Activated CD4-positive, alpha-beta T cell treated with anti-CD3 and anti-CD28 coated beads for 36 hours (primary cell): ENCODE data around the gene RUNX3. TPM values are rescaled to one million over a fixed set of nuclear protein-coding genes. Genes with fewer than 3 reads are reported as not detected.
A peak's percentile ranks its signal among the peaks of the same experiment; 100 is the strongest.
"Not testable (repeated sequence)": the region's sequence is repeated elsewhere in the genome, so short reads cannot be mapped to it uniquely, and the experiment has no call there.

Experiments used
- ATAC-seq: fragments of 200-7000 bp; cut with Tn5 transposase; one replicate; pipeline ENCODE4 v1.10.0; 2021; ENCODE audit warnings: mild to moderate bottlenecking, moderate library complexity
- CTCF ChIA-PET: fragments of 350-600 bp; sonication (Branson Sonifier 250); formaldehyde crosslinking; loops from one replicate; lab custom pipeline; 2021; ENCODE audit warnings: antibody characterized with exemption; lab: Charles Lee
- POLR2A ChIA-PET: fragments of 350-600 bp; sonication (Branson Sonifier 250); formaldehyde crosslinking; loops from one replicate; lab custom pipeline; 2021; ENCODE audit warnings: antibody characterized with exemption, inconsistent platforms; lab: Charles Lee
- DNase-seq: peaks from one replicate; pipeline ENCODE4 v3.0.0-alpha.2; 2020
- H3K27ac Mint-ChIP-seq: one replicate; pipeline ENCODE4 v1.8.0; 2021; ENCODE audit warnings: mixed read lengths
- H3K27me3 Mint-ChIP-seq: one replicate; pipeline ENCODE4 v1.8.0; 2021; ENCODE audit warnings: mixed read lengths
- H3K36me3 Mint-ChIP-seq: one replicate; pipeline ENCODE4 v1.8.0; 2021; ENCODE audit warnings: low read depth, mixed read lengths
- H3K4me1 Mint-ChIP-seq: one replicate; pipeline ENCODE4 v1.8.0; 2021; ENCODE audit warnings: mixed read lengths
- H3K4me3 Mint-ChIP-seq: one replicate; pipeline ENCODE4 v1.8.0; 2021; ENCODE audit warnings: mild to moderate bottlenecking, moderate library complexity, mixed read lengths
- H3K9me3 Mint-ChIP-seq: one replicate; pipeline ENCODE4 v1.8.0; 2021; ENCODE audit warnings: low read depth, mixed read lengths
- intact Hi-C, 2 experiments: fragments of 100-400 bp; cut with DNase I in 1 of 2; cut with micrococcal nuclease in 1 of 2; formaldehyde crosslinking; loops; one replicate each; pipeline versions ENCODE4 v1.14.2 to v1.15.1; 2022 to 2024; cut with DNase I, micrococcal nuclease
- total RNA-seq, 2 experiments: library from RNA; stranded (reverse); gene quantifications; one replicate each; pipeline ENCODE4 v1.2.3, GENCODE V29; 2021

RUNX3 gene
- total RNA-seq, 2 experiments from 2014 or later, result 156 to 167 TPM

- ATAC-seq (no peak), DNase-seq (no peak)
- H3K4me3 Mint-ChIP-seq, result no peak overlapping the region
- H3K9me3 Mint-ChIP-seq, result peaks cover 9% of the 10 kb centered on the region
- H3K27me3 Mint-ChIP-seq, result no peaks in the 10 kb centered on the region
- CTCF ChIA-PET, result no interaction called here
- intact Hi-C loops, result no loop called here
- H3K36me3 Mint-ChIP-seq, result peaks cover 5% of the 10 kb centered on the region
- no peak overlapping the region for H3K27ac Mint-ChIP-seq
- POLR2A ChIA-PET, result interaction anchor here (0.7 kb wide), 1 partner anchor 19 kb away, joined by 3 read pairs; no protein-coding TSS in a partner anchor
- no peaks in the 10 kb centered on the region for H3K4me1 Mint-ChIP-seq
Observed at GRCh38 chr1:24892188-24893153, 37.6 kb downstream of the RUNX3 start.

- intact Hi-C loops, H3K9me3 Mint-ChIP-seq, H3K27me3 Mint-ChIP-seq, H3K4me3 Mint-ChIP-seq, POLR2A ChIA-PET, ATAC-seq, H3K27ac Mint-ChIP-seq, H3K4me1 Mint-ChIP-seq, CTCF ChIA-PET, DNase-seq, H3K36me3 Mint-ChIP-seq: not testable (repeated sequence)
Observed at GRCh38 chr1:24891367-24891766, 38.7 kb downstream of the RUNX3 start.

GRCh38 chr1:24890887-24891286 is 39.2 kb downstream of the RUNX3 start:
- CTCF ChIA-PET, result no interaction called here
- no peaks in the 10 kb centered on the region for H3K4me1 Mint-ChIP-seq
- intact Hi-C loops, result no loop called here
- H3K4me3 Mint-ChIP-seq, result no peak overlapping the region
- H3K27ac Mint-ChIP-seq, result no peak overlapping the region
- no peaks in the 10 kb centered on the region for H3K27me3 Mint-ChIP-seq
- DNase-seq, result no peak
- ATAC-seq, result no peak
- H3K36me3 Mint-ChIP-seq, result peaks cover 5% of the 10 kb centered on the region
- H3K9me3 Mint-ChIP-seq, result peaks cover 9% of the 10 kb centered on the region
- POLR2A ChIA-PET, result no interaction called here

- Mint-ChIP-seq H3K4me1 (no peaks in the 10 kb centered on the region), H3K27ac (no peak overlapping the region), H3K4me3 (no peak overlapping the region), H3K27me3 (peaks cover 2% of the 10 kb centered on the region), H3K9me3 (peaks cover 14% of the 10 kb centered on the region), H3K36me3 (peaks cover 5% of the 10 kb centered on the region)
- intact Hi-C loops, result no loop called here
- ChIA-PET CTCF (interaction anchor here (0.6 to 1.5 kb wide), 2 partner anchors 10 to 662 kb away, joined by 4 read pairs; no protein-coding TSS in a partner anchor), POLR2A (no interaction called here)
- DNase-seq (no peak), ATAC-seq (no peak)
Observed at GRCh38 chr1:24888971-24889676, 41.0 kb downstream of the RUNX3 start.

- Mint-ChIP-seq H3K4me3 (no peak overlapping the region), H3K27me3 (peaks cover 2% of the 10 kb centered on the region), H3K27ac (no peak overlapping the region), H3K36me3 (peaks cover 5% of the 10 kb centered on the region), H3K4me1 (no peaks in the 10 kb centered on the region), H3K9me3 (peaks cover 18% of the 10 kb centered on the region)
- peak; percentile 1 for DNase-seq
- intact Hi-C loops, result no loop called here
- ChIA-PET CTCF (interaction anchor here (0.5 to 1.5 kb wide), 4 partner anchors 10 to 661 kb away, joined by 3 to 6 read pairs (median 4); no protein-coding TSS in a partner anchor), POLR2A (no interaction called here)
- no peak for ATAC-seq
Observed at GRCh38 chr1:24888061-24888970, 41.8 kb downstream of the RUNX3 start.

- ChIA-PET CTCF (interaction anchor here (0.6 kb wide), 1 partner anchor 37 kb away, joined by 3 read pairs; no protein-coding TSS in a partner anchor), POLR2A (no interaction called here)
- H3K27ac Mint-ChIP-seq, result no peak overlapping the region
- no peaks in the 10 kb centered on the region for H3K4me1 Mint-ChIP-seq
- no peak overlapping the region for H3K4me3 Mint-ChIP-seq
- ATAC-seq (no peak), DNase-seq (peak; percentile 2)
- intact Hi-C loops, result no loop called here
- no peaks in the 10 kb centered on the region for H3K36me3 Mint-ChIP-seq
- H3K27me3 Mint-ChIP-seq, result peaks cover 2% of the 10 kb centered on the region
- H3K9me3 Mint-ChIP-seq, result peaks cover 13% of the 10 kb centered on the region
Observed at GRCh38 chr1:24886241-24886640, 43.8 kb downstream of the RUNX3 start.

GRCh38 chr1:24884751-24885150 is 45.3 kb downstream of the RUNX3 start:
- Mint-ChIP-seq H3K27ac (no peak overlapping the region), H3K9me3 (peaks cover 13% of the 10 kb centered on the region), H3K27me3 (peaks cover 2% of the 10 kb centered on the region), H3K36me3 (no peaks in the 10 kb centered on the region), H3K4me1 (no peaks in the 10 kb centered on the region), H3K4me3 (no peak overlapping the region)
- intact Hi-C loops, result no loop called here
- no peak for ATAC-seq
- POLR2A ChIA-PET, result interaction anchor here (0.5 kb wide), 1 partner anchor 10 kb away, joined by 3 read pairs; no protein-coding TSS in a partner anchor
- DNase-seq, result no peak
- CTCF ChIA-PET, result interaction anchor here (0.5 to 0.6 kb wide), 2 partner anchors 460 to 794 kb away, joined by 3 to 5 read pairs; no protein-coding TSS in a partner anchor

- Mint-ChIP-seq H3K4me1 (no peaks in the 10 kb centered on the region), H3K27ac (no peak overlapping the region), H3K27me3 (peaks cover 2% of the 10 kb centered on the region), H3K4me3 (no peak overlapping the region), H3K36me3 (no peaks in the 10 kb centered on the region), H3K9me3 (peaks cover 13% of the 10 kb centered on the region)
- intact Hi-C loops, result no loop called here
- DNase-seq (no peak), ATAC-seq (no peak)
- ChIA-PET CTCF (interaction anchor here (0.6 kb wide), 1 partner anchor 877 kb away, joined by 3 read pairs; no protein-coding TSS in a partner anchor), POLR2A (no interaction called here)
Observed at GRCh38 chr1:24881034-24881433, 49.0 kb downstream of the RUNX3 start.

GRCh38 chr1:24878775-24879742 is 51.0 kb downstream of the RUNX3 start:
- CTCF ChIA-PET, result interaction anchor here (0.5 to 1.2 kb wide), 2 partner anchors 159 to 192 kb away, joined by 3 to 4 read pairs; no protein-coding TSS in a partner anchor
- no peak overlapping the region for H3K4me3 Mint-ChIP-seq
- POLR2A ChIA-PET, result no interaction called here
- no peaks in the 10 kb centered on the region for H3K27me3 Mint-ChIP-seq
- H3K27ac Mint-ChIP-seq, result no peak overlapping the region
- H3K9me3 Mint-ChIP-seq, result peaks cover 8% of the 10 kb centered on the region
- intact Hi-C loops, result no loop called here
- ATAC-seq (no peak), DNase-seq (no peak)
- no peaks in the 10 kb centered on the region for H3K36me3 Mint-ChIP-seq
- no peaks in the 10 kb centered on the region for H3K4me1 Mint-ChIP-seq

- H3K9me3 Mint-ChIP-seq, result peaks cover under 1% of the 10 kb centered on the region
- intact Hi-C loops, result no loop called here
- H3K27ac Mint-ChIP-seq, result no peak overlapping the region
- ChIA-PET POLR2A (no interaction called here), CTCF (no interaction called here)
- H3K27me3 Mint-ChIP-seq, result no peaks in the 10 kb centered on the region
- no peak for DNase-seq
- no peaks in the 10 kb centered on the region for H3K36me3 Mint-ChIP-seq
- ATAC-seq, result no peak
- H3K4me1 Mint-ChIP-seq, result no peaks in the 10 kb centered on the region
- no peak overlapping the region for H3K4me3 Mint-ChIP-seq
Observed at GRCh38 chr1:24878045-24878444, 52.0 kb downstream of the RUNX3 start.
